Upper lobe of right lung (tissue), 1 donor: ENCODE measurements around the gene STX7. TPM values are rescaled to one million over a fixed set of nuclear protein-coding genes. Genes with fewer than 3 reads are reported as not detected.

ENCODE experiments used
- ATAC-seq: fragments of 200-7000 bp; cut with Tn5 transposase; one replicate; pipeline ENCODE4 v1.9.1; 2020; ENCODE audit warnings: mild to moderate bottlenecking, moderate library complexity
- DNase-seq: peaks from one replicate; pipeline ENCODE4 v3.0.0-alpha.2; 2020
- H3K27ac ChIP-seq: fragments of 200-600 bp; one replicate; pipeline ENCODE4 v1.8.0; 2022
- H3K27me3 ChIP-seq: fragments of 200-600 bp; one replicate; pipeline ENCODE4 v1.8.0; 2022; ENCODE audit warnings: mild to moderate bottlenecking
- H3K36me3 ChIP-seq: fragments of 200-600 bp; one replicate; pipeline ENCODE4 v1.8.0; 2022
- H3K4me1 ChIP-seq: fragments of 200-600 bp; one replicate; pipeline ENCODE4 v1.8.0; 2022
- H3K4me3 ChIP-seq: fragments of 200-600 bp; one replicate; pipeline ENCODE4 v1.8.0; 2022; ENCODE audit warnings: mild to moderate bottlenecking
- H3K9me3 ChIP-seq: fragments of 200-600 bp; one replicate; pipeline ENCODE4 v1.8.0; 2022
- intact Hi-C: fragments of 100-400 bp; cut with DNase I; formaldehyde crosslinking; loops from one replicate; pipeline ENCODE4 v1.11.0; 2022
- total RNA-seq: library from RNA; stranded (reverse); fragmentation: NEBNext Ultra II Directional; extraction: Animal tissue kit (Norgen Biotek cat#: 25700); gene quantifications from one replicate; pipeline ENCODE4 v1.2.1, GENCODE V29; 2021
- TF ChIP-seq, protein P1 (sequence below): fragments of 200-600 bp; IDR thresholded peaks from one replicate; pipeline ENCODE4 v1.8.0; 2022; ENCODE audit warnings: antibody characterized with exemption
- donor health status: DM: no; HTN: yes; CAD: no; lungs with severe emphysema.

The STX7 gene
- total RNA-seq, 1 donor from 2014 or later, result 89.1 TPM

DNA sequence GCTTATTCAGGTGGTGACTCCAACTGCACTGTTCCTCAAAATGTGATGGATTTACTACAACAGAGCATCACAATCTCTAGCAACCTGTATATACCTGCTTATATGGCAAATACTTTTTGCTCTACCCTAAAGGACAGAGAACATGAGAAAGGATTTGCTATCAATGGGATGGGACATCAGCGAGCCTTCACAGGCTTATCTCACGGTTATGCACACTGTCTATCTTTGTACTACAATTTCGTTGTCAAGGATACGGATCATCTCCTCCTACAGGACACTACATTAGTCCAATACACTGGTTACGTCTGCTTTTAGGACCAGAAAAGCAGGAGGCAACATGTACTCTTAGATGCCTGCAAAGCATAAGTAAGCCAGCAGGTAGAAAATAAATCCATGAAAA lies 34.2 kb downstream of the STX7 start:
- Histone ChIP-seq H3K27ac (no peak overlapping the region), H3K9me3 (no peaks in the 10 kb centered on the region), H3K4me1 (no peaks in the 10 kb centered on the region), H3K4me3 (no peak overlapping the region), H3K27me3 (no peaks in the 10 kb centered on the region), H3K36me3 (peaks cover 19% of the 10 kb centered on the region)
- DNase-seq (no peak), ATAC-seq (no peak)
- intact Hi-C loops, result no loop called here
- TF ChIP-seq, protein P1, sequence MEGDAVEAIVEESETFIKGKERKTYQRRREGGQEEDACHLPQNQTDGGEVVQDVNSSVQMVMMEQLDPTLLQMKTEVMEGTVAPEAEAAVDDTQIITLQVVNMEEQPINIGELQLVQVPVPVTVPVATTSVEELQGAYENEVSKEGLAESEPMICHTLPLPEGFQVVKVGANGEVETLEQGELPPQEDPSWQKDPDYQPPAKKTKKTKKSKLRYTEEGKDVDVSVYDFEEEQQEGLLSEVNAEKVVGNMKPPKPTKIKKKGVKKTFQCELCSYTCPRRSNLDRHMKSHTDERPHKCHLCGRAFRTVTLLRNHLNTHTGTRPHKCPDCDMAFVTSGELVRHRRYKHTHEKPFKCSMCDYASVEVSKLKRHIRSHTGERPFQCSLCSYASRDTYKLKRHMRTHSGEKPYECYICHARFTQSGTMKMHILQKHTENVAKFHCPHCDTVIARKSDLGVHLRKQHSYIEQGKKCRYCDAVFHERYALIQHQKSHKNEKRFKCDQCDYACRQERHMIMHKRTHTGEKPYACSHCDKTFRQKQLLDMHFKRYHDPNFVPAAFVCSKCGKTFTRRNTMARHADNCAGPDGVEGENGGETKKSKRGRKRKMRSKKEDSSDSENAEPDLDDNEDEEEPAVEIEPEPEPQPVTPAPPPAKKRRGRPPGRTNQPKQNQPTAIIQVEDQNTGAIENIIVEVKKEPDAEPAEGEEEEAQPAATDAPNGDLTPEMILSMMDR, result no peak

DNA sequence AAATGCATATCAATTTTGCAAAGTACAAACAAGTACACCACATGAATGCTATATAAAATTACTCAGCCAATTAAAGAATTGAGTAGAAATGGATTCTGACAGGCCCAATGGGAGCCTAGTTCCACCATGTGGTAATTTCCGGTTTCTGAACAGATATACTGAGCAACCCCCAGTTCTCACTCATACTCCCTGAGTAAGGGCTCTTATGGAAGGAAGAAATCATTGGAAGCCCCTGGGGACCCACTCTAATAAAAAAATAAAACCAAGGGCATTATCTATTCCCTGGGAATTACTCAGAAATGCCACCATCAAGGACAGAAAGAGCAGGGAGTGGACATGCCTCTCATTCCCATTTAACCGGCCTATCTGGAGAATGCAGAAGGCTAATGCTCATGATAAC lies 34.6 kb downstream of the STX7 start:
- no peaks in the 10 kb centered on the region for H3K27me3 ChIP-seq
- no peak overlapping the region for H3K27ac ChIP-seq
- TF ChIP-seq, protein P1, result no peak
- peaks cover 19% of the 10 kb centered on the region for H3K36me3 ChIP-seq
- ATAC-seq (no peak), DNase-seq (no peak)
- intact Hi-C loops, result no loop called here
- no peaks in the 10 kb centered on the region for H3K4me1 ChIP-seq
- no peaks in the 10 kb centered on the region for H3K9me3 ChIP-seq
- H3K4me3 ChIP-seq, result no peak overlapping the region

DNA sequence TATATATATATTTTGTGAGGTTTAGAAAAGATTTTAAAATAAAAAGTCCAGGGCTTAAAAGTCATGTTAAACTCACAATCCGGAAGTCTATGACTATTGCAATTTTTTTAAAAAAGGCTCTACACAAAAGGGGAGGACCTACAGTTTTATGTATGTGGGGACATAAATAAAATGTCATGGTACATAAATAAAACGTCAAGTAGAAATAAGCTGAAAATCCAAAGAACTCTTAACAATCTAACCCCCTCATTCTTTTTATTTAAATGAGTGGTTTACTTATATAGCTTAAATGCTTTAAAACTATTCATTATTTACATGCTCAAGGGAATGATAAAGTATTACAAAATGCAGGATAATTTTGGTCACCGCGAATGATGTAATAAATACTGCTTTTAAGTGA lies 36.2 kb downstream of the STX7 start:
- TF ChIP-seq, protein P1, result no peak
- intact Hi-C loops, result no loop called here
- H3K4me3 ChIP-seq, result no peak overlapping the region
- no peaks in the 10 kb centered on the region for H3K4me1 ChIP-seq
- H3K9me3 ChIP-seq, result no peaks in the 10 kb centered on the region
- no peak for DNase-seq
- H3K27ac ChIP-seq, result no peak overlapping the region
- no peaks in the 10 kb centered on the region for H3K27me3 ChIP-seq
- H3K36me3 ChIP-seq, result peaks cover 27% of the 10 kb centered on the region
- ATAC-seq, result no peak

DNA sequence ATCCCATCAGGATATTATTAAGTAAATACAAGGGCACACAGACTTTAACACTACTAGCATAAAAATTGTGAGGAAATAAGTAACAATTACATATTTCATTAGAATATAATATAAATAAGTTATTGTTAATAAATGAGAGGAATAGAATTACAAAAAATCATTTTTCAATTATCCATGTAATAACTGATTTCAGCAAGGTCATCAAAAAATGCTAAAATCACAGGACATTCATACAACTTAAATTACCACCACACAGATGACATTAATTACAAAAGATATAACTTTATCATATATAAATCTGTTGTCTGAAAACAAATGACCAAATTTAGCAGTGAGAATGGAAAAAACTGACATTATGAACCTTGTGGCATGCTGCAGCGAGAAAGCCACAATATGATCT lies 37.0 kb downstream of the STX7 start:
- Histone ChIP-seq H3K9me3 (no peaks in the 10 kb centered on the region), H3K36me3 (peaks cover 35% of the 10 kb centered on the region), H3K27me3 (no peaks in the 10 kb centered on the region), H3K4me3 (no peak overlapping the region), H3K4me1 (no peaks in the 10 kb centered on the region), H3K27ac (no peak overlapping the region)
- ATAC-seq (no peak), DNase-seq (no peak)
- TF ChIP-seq, protein P1, result no peak
- intact Hi-C loops, result no loop called here

DNA sequence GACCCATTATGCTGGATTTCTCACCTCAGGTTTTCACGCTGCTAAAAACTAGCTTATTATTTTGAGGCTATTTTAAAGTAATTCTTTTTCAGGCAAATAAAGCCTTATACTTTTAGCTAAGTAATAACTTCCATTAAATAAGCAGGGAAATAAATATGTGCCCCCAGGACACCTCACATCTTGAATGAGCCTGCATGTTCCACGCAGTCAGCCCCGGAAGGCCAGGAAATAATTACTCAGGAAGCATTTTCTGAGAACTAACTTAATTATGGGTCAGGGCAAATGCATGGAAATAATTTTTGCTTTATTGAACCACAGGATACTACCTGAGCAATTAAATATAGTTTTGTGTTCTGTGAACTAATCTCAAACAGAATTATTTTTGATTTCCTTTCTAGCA lies 41.1 kb downstream of the STX7 start:
- Histone ChIP-seq H3K9me3 (no peaks in the 10 kb centered on the region), H3K36me3 (peaks cover 69% of the 10 kb centered on the region), H3K27ac (no peak overlapping the region), H3K4me3 (no peak overlapping the region), H3K27me3 (no peaks in the 10 kb centered on the region), H3K4me1 (no peaks in the 10 kb centered on the region)
- no peak for ATAC-seq
- intact Hi-C loops, result no loop called here
- TF ChIP-seq, protein P1, result no peak
- no peak for DNase-seq

DNA sequence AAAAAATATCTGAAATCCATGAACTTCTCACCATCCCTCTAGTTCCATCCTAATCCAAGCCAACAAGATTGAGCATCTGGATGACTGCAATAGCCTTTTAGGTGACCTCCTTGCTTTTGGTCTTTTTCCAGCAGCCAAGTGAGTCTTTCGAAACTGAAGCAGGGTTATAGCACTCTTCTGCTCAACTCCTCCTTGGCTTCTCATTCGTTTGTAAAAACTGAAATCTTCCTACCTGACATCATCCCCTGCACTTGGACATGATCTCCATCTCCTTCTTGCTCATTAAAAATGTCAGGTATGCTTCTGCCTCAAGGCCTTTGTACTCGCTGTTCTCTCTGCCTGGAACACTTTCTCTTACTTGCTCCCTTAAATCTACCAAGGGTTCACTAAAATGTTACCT lies 46.0 kb downstream of the STX7 start:
- intact Hi-C loops, result no loop called here
- no peaks in the 10 kb centered on the region for H3K4me1 ChIP-seq
- ATAC-seq (peak; percentile 26), DNase-seq (no peak)
- no peaks in the 10 kb centered on the region for H3K9me3 ChIP-seq
- no peak overlapping the region for H3K27ac ChIP-seq
- H3K27me3 ChIP-seq, result no peaks in the 10 kb centered on the region
- TF ChIP-seq, protein P1, result no peak
- peaks cover 92% of the 10 kb centered on the region for H3K36me3 ChIP-seq
- H3K4me3 ChIP-seq, result no peak overlapping the region
